ENCODE measurements around the gene TRIM21.
"Not testable (repeated sequence)": the region's sequence is repeated elsewhere in the genome, so short reads cannot be mapped to it uniquely, and the experiment has no call there.

Gene TRIM21

GRCh38 chr11:4393858-4394223 is 339 bp upstream of the TRIM21 start:
- H3K27me3 ChIP-seq: no peaks in the 10 kb centered on the region
- H3K4me1 ChIP-seq: peaks cover 8 to 26% (median 12%) of the 10 kb centered on the region in 10 experiments; a peak in 18 of 20 replicates
- 0 out of 22 replicates have a peak, but pooled peaks cover 0 to 8% (median 0%) of the 10 kb centered on the region in 11 experiments for H4K20me1 ChIP-seq
- peaks cover 4 to 28% (median 13%) of the 10 kb centered on the region in 11 experiments; a peak in 16 of 22 replicates for H3K9me3 ChIP-seq (replicated peaks in 1 of 11)
- peak overlapping the region in 6 of 11 experiments; percentile 79 to 94 (median 90); a peak in 7 of 22 replicates for H3K27ac ChIP-seq
- peaks cover 21 to 33% (median 27%) of the 10 kb centered on the region in 11 experiments for H3K36me3 ChIP-seq
- H3K9ac ChIP-seq: peak overlapping the region in 10 of 11 experiments; percentile 79 to 96 (median 89); a peak in 12 of 22 replicates
- H3K4me3 ChIP-seq: peak overlapping the region; percentile 75 to 99 (median 92); a peak in 19 of 20 replicates
- TF ChIP-seq Cebpa-rat (IDR thresholded peaks at IDR 0.05): no peak
- peak overlapping the region; percentile 13 to 98 (median 86); a peak in 18 of 22 replicates for H3K4me2 ChIP-seq

GRCh38 chr11:4388221-4388620 is 5.3 kb downstream of the TRIM21 start:
- Histone ChIP-seq H3K36me3 (peaks cover 75 to 88% (median 79%) of the 10 kb centered on the region in 11 experiments), H3K27me3 (no peaks in the 10 kb centered on the region), H3K27ac (no peak overlapping the region), H3K4me3 (no peak overlapping the region), H3K9me3 (replicated peaks in 1 of 11) (peaks cover 0 to 11% (median 5%) of the 10 kb centered on the region in 11 experiments; a peak in 4 of 22 replicates), H4K20me1 (0 out of 22 replicates have a peak, but pooled peaks cover 0 to 8% (median 0%) of the 10 kb centered on the region in 11 experiments), H3K9ac (no peak overlapping the region), H3K4me1 (peaks cover 4 to 19% (median 8%) of the 10 kb centered on the region in 10 experiments; a peak in 16 of 20 replicates), H3K4me2 (no peak overlapping the region)
- no peak for TF ChIP-seq Cebpa-rat (IDR thresholded peaks at IDR 0.05)

- H3K9ac ChIP-seq: no peak overlapping the region
- no peak overlapping the region for H3K4me3 ChIP-seq
- H3K27ac ChIP-seq: no peak overlapping the region
- H4K20me1 ChIP-seq: 0 out of 22 replicates have a peak, but pooled peaks cover 0 to 8% (median 0%) of the 10 kb centered on the region in 11 experiments
- peaks cover 74 to 82% (median 76%) of the 10 kb centered on the region in 11 experiments for H3K36me3 ChIP-seq
- H3K4me1 ChIP-seq: peaks cover 0 to 2% (median 0%) of the 10 kb centered on the region in 10 experiments; a peak in 1 of 20 replicates
- no peaks in the 10 kb centered on the region for H3K27me3 ChIP-seq
- no peak for TF ChIP-seq Cebpa-rat (IDR thresholded peaks at IDR 0.05)
- H3K9me3 ChIP-seq (replicated peaks in 1 of 11): peaks cover 0 to 11% (median 5%) of the 10 kb centered on the region in 11 experiments; a peak in 4 of 22 replicates
- no peak overlapping the region for H3K4me2 ChIP-seq
Measured at GRCh38 chr11:4385978-4386740, 7.3 kb downstream of the TRIM21 start.

GRCh38 chr11:4381901-4382300 is 11.6 kb downstream of the TRIM21 start:
- no peaks in the 10 kb centered on the region for H3K27me3 ChIP-seq
- no peaks in the 10 kb centered on the region for H3K9me3 ChIP-seq (replicated peaks in 1 of 11)
- no peak overlapping the region for H3K9ac ChIP-seq
- H3K4me3 ChIP-seq: no peak overlapping the region
- H3K36me3 ChIP-seq: peaks cover 32 to 40% (median 34%) of the 10 kb centered on the region in 11 experiments
- TF ChIP-seq Cebpa-rat (IDR thresholded peaks at IDR 0.05): no peak
- no peak overlapping the region for H3K4me2 ChIP-seq
- H4K20me1 ChIP-seq: no peaks in the 10 kb centered on the region
- H3K27ac ChIP-seq: no peak overlapping the region
- no peaks in the 10 kb centered on the region for H3K4me1 ChIP-seq

GRCh38 chr11:4375431-4376140 is 17.9 kb downstream of the TRIM21 start:
- Histone ChIP-seq H4K20me1 (no peaks in the 10 kb centered on the region), H3K4me2 (no peak overlapping the region), H3K9ac (no peak overlapping the region), H3K4me1 (peaks cover 0 to under 1% (median 0%) of the 10 kb centered on the region in 10 experiments; a peak in 1 of 20 replicates), H3K27ac (no peak overlapping the region), H3K36me3 (no peaks in the 10 kb centered on the region), H3K9me3 (replicated peaks in 1 of 11) (no peaks in the 10 kb centered on the region), H3K4me3 (no peak overlapping the region), H3K27me3 (no peaks in the 10 kb centered on the region)
- TF ChIP-seq Cebpa-rat (IDR thresholded peaks at IDR 0.05): no peak

- Histone ChIP-seq H3K27ac (no peak overlapping the region), H3K4me3 (no peak overlapping the region), H3K27me3 (no peaks in the 10 kb centered on the region), H3K4me2 (peak overlapping the region in 10 of 11 experiments; percentile 3 to 70 (median 42); a peak in 18 of 22 replicates), H3K9ac (no peak overlapping the region), H3K4me1 (peaks cover 0 to 12% (median 9%) of the 10 kb centered on the region in 10 experiments; a peak in 16 of 20 replicates), H3K9me3 (replicated peaks in 1 of 11) (no peaks in the 10 kb centered on the region), H4K20me1 (no peaks in the 10 kb centered on the region), H3K36me3 (no peaks in the 10 kb centered on the region)
- TF ChIP-seq Cebpa-rat (IDR thresholded peaks at IDR 0.05): no peak
Measured at GRCh38 chr11:4370166-4370565, 23.3 kb downstream of the TRIM21 start.

GRCh38 chr11:4368286-4368685 is 25.2 kb downstream of the TRIM21 start, which contains the start of gene OR52B4:
Gene OR52B4, minus strand, starts transcription at chr11:4368386. Its CDS starts 91 bp downstream, at chr11:4368295.
- Histone ChIP-seq H3K4me1 (peaks cover 0 to 12% (median 9%) of the 10 kb centered on the region in 10 experiments; a peak in 16 of 20 replicates), H4K20me1 (no peaks in the 10 kb centered on the region), H3K4me2 (no peak within 1 kb of the TSS), H3K27ac (no peak within 1 kb of the TSS), H3K9ac (no peak within 1 kb of the TSS), H3K27me3 (no peaks in the 10 kb centered on the region), H3K9me3 (replicated peaks in 1 of 11) (peaks cover 0 to 3% (median 0%) of the 10 kb centered on the region in 11 experiments; a peak in 2 of 22 replicates), H3K4me3 (no peak within 1 kb of the TSS), H3K36me3 (no peaks in the 10 kb centered on the region)
- no peak for TF ChIP-seq Cebpa-rat (IDR thresholded peaks at IDR 0.05)

GRCh38 chr11:4348142-4348541 is 45.4 kb downstream of the TRIM21 start:
- H3K9ac ChIP-seq; H3K27me3 ChIP-seq; H3K9me3 ChIP-seq (replicated peaks in 1 of 11): not testable (repeated sequence)

GRCh38 chr11:4345366-4345765 is 48.1 kb downstream of the TRIM21 start:
- H3K4me3 ChIP-seq; H3K9me3 ChIP-seq (replicated peaks in 1 of 11); H3K9ac ChIP-seq; H3K36me3 ChIP-seq; H3K27me3 ChIP-seq; H4K20me1 ChIP-seq; H3K27ac ChIP-seq; H3K4me1 ChIP-seq; H3K4me2 ChIP-seq: not testable (repeated sequence)

More at GRCh38 chr11:4348142-4348541, 45.4 kb downstream of the TRIM21 start:
- H3K4me3 ChIP-seq, H3K4me2 ChIP-seq, H3K36me3 ChIP-seq, H3K4me1 ChIP-seq, H3K27ac ChIP-seq, H4K20me1 ChIP-seq: not testable (repeated sequence)
